ENCODE measurements around the gene CCDC12. TPM values are rescaled to one million over a fixed set of nuclear protein-coding genes. Genes with fewer than 3 reads are reported as not detected.

Gene CCDC12
- total and polyA plus RNA-seq, 2 experiments from 2014 or later = 17.4 to 43.8 TPM

DNA sequence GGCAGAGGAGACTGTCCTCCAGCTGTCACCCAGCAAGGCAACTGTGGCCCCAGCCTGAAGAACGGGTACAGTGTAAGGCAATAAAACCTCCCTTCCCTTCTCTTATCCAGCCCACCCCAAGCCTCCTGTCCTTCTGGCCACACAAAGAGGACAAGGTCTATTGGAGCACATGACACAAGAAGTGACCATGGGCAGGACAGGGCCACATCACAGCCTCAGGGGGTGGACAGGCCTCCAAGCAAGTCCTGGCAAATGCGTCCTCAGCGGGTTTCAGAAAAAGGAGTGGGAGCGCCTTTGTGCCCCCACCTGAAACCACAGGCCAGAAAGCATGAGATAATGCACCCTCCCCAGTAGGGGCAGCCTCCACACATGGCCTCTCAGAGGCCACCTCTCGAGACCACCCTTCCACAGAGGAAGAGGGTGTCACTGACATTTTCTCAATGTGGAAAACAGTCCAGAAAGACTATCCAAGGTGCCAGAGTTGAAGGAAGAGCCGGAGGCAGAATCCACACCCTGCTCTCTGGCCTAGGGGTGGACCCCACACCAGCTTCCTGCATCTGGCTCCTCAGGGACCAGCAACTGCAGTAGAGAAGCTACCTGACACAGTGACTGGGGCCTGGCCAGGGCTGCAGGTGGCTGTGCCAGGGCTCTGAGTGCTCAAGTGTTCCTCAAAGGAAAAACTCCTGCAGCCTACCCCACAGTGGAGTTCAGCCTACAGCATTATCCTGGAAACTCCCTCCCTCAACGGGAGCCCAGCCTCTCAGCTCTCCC is 43.9 kb downstream of the CCDC12 start:
- WGBS, 2 experiments (ENCODE audit: low coverage in 1 of 2, low lambda C conversion rate in 2 of 2, missing lambda C conversion rate in 2 of 2) = 83 to 84% methylated on average over 7 of the region's 7 CpGs
- Histone ChIP-seq H3K9me3 (ENCODE audit: low read depth) (no peaks in the 10 kb centered on the region), H2AFZ (no peak overlapping the region), H4K20me1 (ENCODE audit: insufficient read depth) (0 out of 2 replicates have a peak, but pooled peaks cover 3% of the 10 kb centered on the region), H3K9me2 (ENCODE audit: insufficient read depth) (no peaks in the 10 kb centered on the region), H3K4me1 (ENCODE audit: insufficient read depth) (peaks cover 58% of the 10 kb centered on the region), H3K79me2 (ENCODE audit: insufficient read depth) (peaks cover 84% of the 10 kb centered on the region), H3F3A (ENCODE audit: insufficient read depth) (peaks cover 38% of the 10 kb centered on the region), H3K27me3 (replicated peaks; ENCODE audit: insufficient read depth) (no peaks in the 10 kb centered on the region), H3K36me3 (ENCODE audit: low read depth) (0 out of 2 replicates have a peak, but pooled peaks cover 5% of the 10 kb centered on the region), H3K4me2 (ENCODE audit: unreplicated experiment) (no peak overlapping the region), H3K27ac (no peak overlapping the region), H3K4me3 (no peak overlapping the region), H3K9ac (no peak overlapping the region)
- DNase-seq = no peak
- in situ Hi-C loops (cut with MboI) = no loop called here
- TF ChIP-seq EZH2phosphoT487 (IDR thresholded peaks at IDR 0.05; ENCODE audit: insufficient read depth, low read depth) (no peak), EZH2 (IDR thresholded peaks at IDR 0.05; ENCODE audit: insufficient read depth, poor library complexity, severe bottlenecking) (no peak)

DNA sequence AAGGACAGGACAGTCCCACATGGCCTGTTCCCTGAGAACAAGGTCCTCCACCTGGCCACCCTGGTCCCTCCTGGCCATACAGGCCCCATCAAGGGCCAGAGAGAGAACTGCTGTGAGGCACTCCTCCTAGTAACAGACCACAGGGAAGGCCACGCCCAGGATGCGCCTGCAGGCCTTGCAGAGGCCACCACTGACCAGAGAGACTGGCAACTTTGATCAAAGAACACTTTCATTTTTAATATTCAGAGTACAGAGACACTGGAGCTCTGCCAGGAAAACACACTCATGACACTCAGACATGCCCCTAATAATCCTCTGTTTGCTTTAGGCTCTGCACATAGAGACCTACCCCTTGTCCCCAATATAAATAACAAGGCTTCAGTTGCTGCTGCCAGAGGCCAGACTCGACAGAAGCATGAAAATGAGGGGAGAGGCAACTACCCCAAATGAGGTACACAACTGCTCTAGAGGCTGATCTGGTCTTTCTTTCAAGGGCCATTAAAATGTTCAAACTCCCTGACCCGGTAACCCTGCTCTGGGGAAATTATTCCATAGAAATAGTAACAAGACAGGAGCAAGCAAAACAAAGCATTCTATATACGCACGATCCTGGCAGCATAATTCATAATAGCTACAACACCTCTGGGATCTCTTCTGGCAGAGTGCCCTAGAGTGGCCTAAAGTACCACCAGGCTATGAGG is 44.8 kb downstream of the CCDC12 start:
- DNase-seq = peak; percentile 56
- peak overlapping the region; percentile 21; the same call in 1 of the 2 replicates for H3K27ac ChIP-seq
- 78 to 81% methylated on average over 6 of the region's 6 CpGs for WGBS, 2 experiments (ENCODE audit: low coverage in 1 of 2, low lambda C conversion rate in 2 of 2, missing lambda C conversion rate in 2 of 2)
- peaks cover 52% of the 10 kb centered on the region for H3K4me1 ChIP-seq (ENCODE audit: insufficient read depth)
- no peaks in the 10 kb centered on the region for H4K20me1 ChIP-seq (ENCODE audit: insufficient read depth)
- H3K4me2 ChIP-seq (ENCODE audit: unreplicated experiment) = peak overlapping the region; percentile 41
- H3F3A ChIP-seq (ENCODE audit: insufficient read depth) = peaks cover 37% of the 10 kb centered on the region
- H2AFZ ChIP-seq = no peak overlapping the region
- no peaks in the 10 kb centered on the region for H3K9me3 ChIP-seq (ENCODE audit: low read depth)
- no peaks in the 10 kb centered on the region for H3K27me3 ChIP-seq (replicated peaks; ENCODE audit: insufficient read depth)
- 0 out of 2 replicates have a peak, but pooled peaks cover 5% of the 10 kb centered on the region for H3K36me3 ChIP-seq (ENCODE audit: low read depth)
- peaks cover 84% of the 10 kb centered on the region for H3K79me2 ChIP-seq (ENCODE audit: insufficient read depth)
- no peaks in the 10 kb centered on the region for H3K9me2 ChIP-seq (ENCODE audit: insufficient read depth)
- TF ChIP-seq EZH2phosphoT487 (IDR thresholded peaks at IDR 0.05; ENCODE audit: insufficient read depth, low read depth) (no peak), EZH2 (IDR thresholded peaks at IDR 0.05; ENCODE audit: insufficient read depth, poor library complexity, severe bottlenecking) (no peak)
- H3K4me3 ChIP-seq = no peak overlapping the region
- in situ Hi-C loops (cut with MboI) = no loop called here
- H3K9ac ChIP-seq = no peak overlapping the region

DNA sequence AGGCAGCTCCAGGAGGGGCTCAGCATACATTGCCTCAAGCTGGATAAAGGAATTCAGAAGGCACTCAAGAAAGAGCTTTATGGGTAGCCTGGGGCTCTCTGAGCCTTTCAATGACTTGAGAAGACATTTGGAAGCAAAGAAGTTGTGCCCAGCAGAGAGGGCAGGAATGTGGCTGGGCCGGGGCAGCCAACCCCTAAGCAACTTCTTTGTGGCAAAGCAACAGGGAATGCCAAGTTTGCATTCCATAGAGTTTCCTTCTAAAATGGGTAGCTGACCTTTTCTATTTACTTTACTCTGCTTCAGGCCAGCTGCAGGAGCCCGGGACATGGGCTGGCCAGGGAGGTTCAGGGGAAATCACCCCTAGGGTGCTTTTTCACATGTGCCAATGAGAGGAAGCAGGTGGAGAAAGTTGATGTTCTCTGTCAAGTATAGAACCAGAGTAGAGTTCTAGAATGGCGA is 45.6 kb downstream of the CCDC12 start:
- Histone ChIP-seq H3F3A (ENCODE audit: insufficient read depth) (peaks cover 29% of the 10 kb centered on the region), H3K4me2 (ENCODE audit: unreplicated experiment) (peak overlapping the region; percentile 9), H3K4me1 (ENCODE audit: insufficient read depth) (peaks cover 43% of the 10 kb centered on the region), H4K20me1 (ENCODE audit: insufficient read depth) (no peaks in the 10 kb centered on the region), H2AFZ (no peak overlapping the region), H3K9me2 (ENCODE audit: insufficient read depth) (no peaks in the 10 kb centered on the region), H3K27ac (peak overlapping the region; percentile 21; the same call in 1 of the 2 replicates), H3K79me2 (ENCODE audit: insufficient read depth) (peaks cover 86% of the 10 kb centered on the region), H3K36me3 (ENCODE audit: low read depth) (0 out of 2 replicates have a peak, but pooled peaks cover 5% of the 10 kb centered on the region), H3K27me3 (replicated peaks; ENCODE audit: insufficient read depth) (no peaks in the 10 kb centered on the region), H3K9ac (no peak overlapping the region), H3K9me3 (ENCODE audit: low read depth) (no peaks in the 10 kb centered on the region), H3K4me3 (no peak overlapping the region)
- WGBS, 2 experiments (ENCODE audit: low coverage in 1 of 2, low lambda C conversion rate in 2 of 2, missing lambda C conversion rate in 2 of 2) = 67 to 72% methylated on average over 3 of the region's 3 CpGs
- DNase-seq = no peak
- in situ Hi-C loops (cut with MboI) = no loop called here
- TF ChIP-seq EZH2phosphoT487 (IDR thresholded peaks at IDR 0.05; ENCODE audit: insufficient read depth, low read depth) = no peak
- no peak for TF ChIP-seq EZH2 (IDR thresholded peaks at IDR 0.05; ENCODE audit: insufficient read depth, poor library complexity, severe bottlenecking)

DNA sequence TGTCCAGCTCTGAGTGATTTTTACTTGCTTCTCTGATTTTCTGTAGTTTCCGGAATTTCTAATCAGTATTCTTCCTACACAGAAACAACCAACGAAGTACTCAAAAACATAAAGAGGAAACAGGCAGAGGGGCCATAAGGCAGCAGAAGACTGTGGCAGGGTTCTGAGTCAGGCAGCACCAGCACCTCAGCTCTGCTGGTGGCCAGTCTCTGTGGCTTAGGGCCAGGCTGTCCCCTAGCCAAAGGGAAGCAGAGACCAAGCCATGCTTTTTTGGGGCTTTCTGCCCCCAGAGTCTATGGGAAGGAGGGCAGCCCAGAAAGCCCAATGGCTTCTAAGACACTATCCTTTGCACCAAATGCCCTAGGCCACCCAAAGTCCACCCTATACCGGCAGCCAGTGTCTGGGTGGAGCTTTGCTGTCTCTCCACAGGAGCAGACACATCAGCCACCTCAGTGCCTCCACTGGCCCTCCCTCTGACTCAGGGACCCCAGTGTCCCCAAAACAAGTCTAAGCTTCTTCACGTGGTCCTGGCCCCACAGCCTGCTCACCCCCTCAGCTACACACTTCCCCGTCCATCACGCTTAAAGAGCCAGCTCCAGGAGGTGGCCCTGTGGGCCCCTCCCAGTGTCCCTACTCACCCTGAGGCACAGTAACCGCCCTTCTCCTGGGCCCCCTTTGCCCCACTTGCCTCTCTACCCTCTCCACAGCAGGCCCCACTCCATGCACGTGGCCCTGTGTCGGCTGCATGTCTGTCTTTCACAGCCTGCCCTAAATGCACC is 46.2 kb downstream of the CCDC12 start:
- H2AFZ ChIP-seq = no peak overlapping the region
- no peaks in the 10 kb centered on the region for H3K9me3 ChIP-seq (ENCODE audit: low read depth)
- H3K27ac ChIP-seq = 0 out of 2 replicates have a peak overlapping the region, but pooled peaks have one; percentile 21
- H3K4me2 ChIP-seq (ENCODE audit: unreplicated experiment) = peak overlapping the region; percentile 9
- H3K9me2 ChIP-seq (ENCODE audit: insufficient read depth) = no peaks in the 10 kb centered on the region
- H3F3A ChIP-seq (ENCODE audit: insufficient read depth) = peaks cover 26% of the 10 kb centered on the region
- no peak overlapping the region for H3K9ac ChIP-seq
- H3K27me3 ChIP-seq (replicated peaks; ENCODE audit: insufficient read depth) = no peaks in the 10 kb centered on the region
- in situ Hi-C loops (cut with MboI) = no loop called here
- WGBS, 2 experiments (ENCODE audit: low coverage in 1 of 2, low lambda C conversion rate in 2 of 2, missing lambda C conversion rate in 2 of 2) = 73 to 81% methylated on average over 9 of the region's 9 CpGs
- DNase-seq = no peak
- peaks cover 91% of the 10 kb centered on the region for H3K79me2 ChIP-seq (ENCODE audit: insufficient read depth)
- H3K4me1 ChIP-seq (ENCODE audit: insufficient read depth) = peaks cover 38% of the 10 kb centered on the region
- TF ChIP-seq EZH2 (IDR thresholded peaks at IDR 0.05; ENCODE audit: insufficient read depth, poor library complexity, severe bottlenecking) (no peak), EZH2phosphoT487 (IDR thresholded peaks at IDR 0.05; ENCODE audit: insufficient read depth, low read depth) (no peak)
- H3K4me3 ChIP-seq = no peak overlapping the region
- H3K36me3 ChIP-seq (ENCODE audit: low read depth) = 0 out of 2 replicates have a peak, but pooled peaks cover 5% of the 10 kb centered on the region
- H4K20me1 ChIP-seq (ENCODE audit: insufficient read depth) = no peaks in the 10 kb centered on the region

All from GM23248 (cell line).